Pancreas (tissue), 10 donors: ENCODE measurements around the gene TIMMDC1. TPM values are rescaled to one million over a fixed set of nuclear protein-coding genes. Genes with fewer than 3 reads are reported as not detected.
"Not testable (repeated sequence)": the region's sequence is repeated elsewhere in the genome, so short reads cannot be mapped to it uniquely, and the experiment has no call there.

Experiments
- ATAC-seq, 4 donors: fragments of 200-7000 bp; cut with Tn5 transposase; one replicate each; pipeline versions ENCODE4 v1.8.0 to v1.9.1; 2020; ENCODE audit warnings: mild to moderate bottlenecking in 4 of 4, moderate library complexity in 4 of 4
- DNase-seq, 6 donors: peaks; one replicate each; pipeline ENCODE4 v3.0.0-alpha.2; 2020
- FAIRE-seq: peaks from 2 replicates; lab custom pipeline; 2012; peaks lifted over from hg19 to GRCh38; lab: Jason Lieb, UNC
- H3K27ac ChIP-seq, 4 donors: fragments of 200-600 bp; sonication (generic); 1 replicate in 3 of 4; 2 replicates in 1 of 4; pipeline versions ENCODE4 v1.5.0 to v1.8.0; 2020
- H3K27me3 ChIP-seq, 4 donors: fragments of 200-600 bp; one replicate each; pipeline ENCODE4 v1.8.0; 2021
- H3K36me3 ChIP-seq, 3 donors: fragments of 200-600 bp; sonication (generic) in 1 of 3; one replicate each; pipeline versions ENCODE4 v1.5.0 to v1.8.0; 2020 to 2021
- H3K4me1 ChIP-seq, 3 donors: fragments of 200-600 bp; one replicate each; pipeline ENCODE4 v1.8.0; 2021
- H3K4me3 ChIP-seq, 4 donors: fragments of 200-600 bp; sonication (generic) in 2 of 4; one replicate each; pipeline versions ENCODE4 v1.5.0 to v1.8.0; 2020 to 2021
- H3K9me3 ChIP-seq, 4 donors: fragments of 200-600 bp; one replicate each; pipeline ENCODE4 v1.8.0; 2021
- CTCF ChIP-seq, 4 donors: fragments of 200-600 bp; sonication (generic) in 3 of 4; IDR thresholded peaks; one replicate each; pipeline versions ENCODE4 v1.5.0 to v1.8.0; 2021; ENCODE audit warnings: antibody characterized with exemption in 4 of 4
- WGBS, 2 donors: extraction: QIAGEN DNeasy Blood & Tissue Kit; methylation state at CpG; one replicate each; pipeline ENCODE4 v1.1.7; 2013; 5-methylcytosine and 5-hydroxymethylcytosine counted together
- intact Hi-C, 3 donors: fragments of 100-400 bp; cut with DNase I; formaldehyde crosslinking; loops; one replicate each; pipeline versions ENCODE4 v1.11.1 to v1.14.2; 2022
- polyA plus RNA-seq, 2 donors: library from polyadenylated mRNA; stranded (reverse); fragments of 200-250 nt; gene quantifications; one replicate each; pipeline ENCODE4 v1.2.3, GENCODE V29; 2013
- total RNA-seq, 6 donors: library from RNA; stranded (reverse); fragmentation: NEBNext Ultra II Directional in 4 of 6; extraction: Animal tissue kit (Norgen Biotek cat#: 25700) in 4 of 6; gene quantifications; one replicate each; pipeline versions ENCODE4 v1.2.1 to v1.2.4, GENCODE V29; 2021 to 2023
- donor health status: healthy with polysubstance abuse.
- donor health status: DM: no; HTN: no; CAD: no; lungs with moderate emphysema.
- donor health status: DM: no; HTN: no; CAD: no.
- donor health status: control.
- donor health status: control.
- donor health status: Bipolar disorder and iron deficiency.
- donor health status: DM: yes; HTN: yes; CAD: no.
- donor health status: DM: no; HTN: no; CAD: no.
- donor health status: DM: no; HTN: no; CAD: no.
- donor health status: DM: yes; HTN: yes; CAD: no.

The TIMMDC1 gene
- total and polyA plus RNA-seq, 8 donors: 28.8 to 50.7 (median 38.3) TPM

GRCh38 chr3:119559441-119559963 lies 61.2 kb downstream of the TIMMDC1 start, which contains the start of gene CD80:
Gene CD80, minus strand, starts transcription at chr3:119559614. Its CDS starts 1,886 bp downstream, at chr3:119557728.
- ATAC-seq (peak; percentile 76 to 97 (median 92)), DNase-seq (peak in 4 of 6 donors; percentile 36 to 68 (median 42)), FAIRE-seq (no peak)
- 9 to 15% methylated on average over 7 of the region's 7 CpGs for WGBS, 2 donors
- H3K9me3 ChIP-seq: no peaks in the 10 kb centered on the region
- H3K27ac ChIP-seq: no peak within 1 kb of the TSS
- no peaks in the 10 kb centered on the region for H3K27me3 ChIP-seq
- intact Hi-C loops: no loop called here
- H3K36me3 ChIP-seq: no peaks in the 10 kb centered on the region
- no peaks in the 10 kb centered on the region for H3K4me1 ChIP-seq
- no peak within 1 kb of the TSS for H3K4me3 ChIP-seq
- TF ChIP-seq CTCF (IDR thresholded peaks at IDR 0.05): peak in 3 of 4 donors; percentile 9 to 15 (median 11)

GRCh38 chr3:119560160-119560559 lies 61.8 kb downstream of the TIMMDC1 start:
- WGBS, 2 donors: 80 to 84% methylated on average over 5 of the region's 5 CpGs
- Histone ChIP-seq H3K27me3 (no peaks in the 10 kb centered on the region), H3K9me3 (no peaks in the 10 kb centered on the region), H3K36me3 (no peaks in the 10 kb centered on the region), H3K4me3 (no peak overlapping the region), H3K4me1 (no peaks in the 10 kb centered on the region), H3K27ac (no peak overlapping the region)
- DNase-seq (no peak), ATAC-seq (no peak), FAIRE-seq (no peak)
- intact Hi-C loops: no loop called here
- TF ChIP-seq CTCF (IDR thresholded peaks at IDR 0.05): no peak

- no peak overlapping the region for H3K27ac ChIP-seq
- no peak for DNase-seq
Observed at GRCh38 chr3:119562307-119562961, 64.1 kb downstream of the TIMMDC1 start.

GRCh38 chr3:119563334-119563733 lies 65.0 kb downstream of the TIMMDC1 start:
- WGBS, 2 donors: 81 to 82% methylated on average over 2 of the region's 2 CpGs
- DNase-seq, H3K36me3 ChIP-seq, ATAC-seq, H3K4me1 ChIP-seq, H3K27ac ChIP-seq, H3K4me3 ChIP-seq, intact Hi-C loops, FAIRE-seq, H3K27me3 ChIP-seq, H3K9me3 ChIP-seq: not testable (repeated sequence)

More at GRCh38 chr3:119562307-119562961, 64.1 kb downstream of the TIMMDC1 start:
- Histone ChIP-seq H3K4me3 (no peak overlapping the region), H3K36me3 (no peaks in the 10 kb centered on the region), H3K9me3 (no peaks in the 10 kb centered on the region), H3K27me3 (no peaks in the 10 kb centered on the region), H3K4me1 (no peaks in the 10 kb centered on the region)
- intact Hi-C loops: no loop called here
- 63 to 64% methylated on average over 6 of the region's 6 CpGs for WGBS, 2 donors
- no peak for TF ChIP-seq CTCF (IDR thresholded peaks at IDR 0.05)
- ATAC-seq (peak in 2 of 4 donors; percentile 34 to 69), FAIRE-seq (no peak)

- DNase-seq (no peak), FAIRE-seq (no peak), ATAC-seq (no peak)
- H3K27me3 ChIP-seq: no peaks in the 10 kb centered on the region
- H3K36me3 ChIP-seq: no peaks in the 10 kb centered on the region
- no peaks in the 10 kb centered on the region for H3K4me1 ChIP-seq
- intact Hi-C loops: no loop called here
- H3K9me3 ChIP-seq: no peaks in the 10 kb centered on the region
- H3K27ac ChIP-seq: no peak overlapping the region
- WGBS, 2 donors: 82 to 89% methylated on average over 4 of the region's 4 CpGs
- TF ChIP-seq CTCF (IDR thresholded peaks at IDR 0.05): no peak
- H3K4me3 ChIP-seq: no peak overlapping the region
Observed at GRCh38 chr3:119569156-119569555, 70.8 kb downstream of the TIMMDC1 start.
